Gastroesophageal sphincter (tissue), 3 donors: ENCODE data around the gene TEKTIP1.

Experiments used
- EP300 ChIP-seq: sonication (generic); formaldehyde crosslinking; IDR thresholded peaks from one replicate; pipeline ENCODE4 v1.6.1; 2017; ENCODE audit warnings: antibody characterized with exemption, mild to moderate bottlenecking
- POLR2A ChIP-seq, 2 donors: fragments of 450-650 bp; IDR thresholded peaks; one replicate each; pipeline ENCODE4 v1.6.1; 2017; ENCODE audit warnings: antibody characterized with exemption in 2 of 2, mild to moderate bottlenecking in 2 of 2, moderate library complexity in 1 of 2
- POLR2AphosphoS5 ChIP-seq: sonication (generic); formaldehyde crosslinking; IDR thresholded peaks from one replicate; pipeline ENCODE4 v1.6.1; 2017; ENCODE audit warnings: antibody characterized with exemption
- TF ChIP-seq, protein P1 (sequence below), 4 experiments: fragments of 200-600 bp in 2 of 4; fragments of 450-650 bp in 2 of 4; sonication (generic) in 1 of 4; IDR thresholded peaks; one replicate each; pipeline ENCODE4 v1.5.1; 2017 to 2019; ENCODE audit warnings: antibody characterized with exemption in 4 of 4, mild to moderate bottlenecking in 2 of 4, moderate library complexity in 2 of 4

DNA sequence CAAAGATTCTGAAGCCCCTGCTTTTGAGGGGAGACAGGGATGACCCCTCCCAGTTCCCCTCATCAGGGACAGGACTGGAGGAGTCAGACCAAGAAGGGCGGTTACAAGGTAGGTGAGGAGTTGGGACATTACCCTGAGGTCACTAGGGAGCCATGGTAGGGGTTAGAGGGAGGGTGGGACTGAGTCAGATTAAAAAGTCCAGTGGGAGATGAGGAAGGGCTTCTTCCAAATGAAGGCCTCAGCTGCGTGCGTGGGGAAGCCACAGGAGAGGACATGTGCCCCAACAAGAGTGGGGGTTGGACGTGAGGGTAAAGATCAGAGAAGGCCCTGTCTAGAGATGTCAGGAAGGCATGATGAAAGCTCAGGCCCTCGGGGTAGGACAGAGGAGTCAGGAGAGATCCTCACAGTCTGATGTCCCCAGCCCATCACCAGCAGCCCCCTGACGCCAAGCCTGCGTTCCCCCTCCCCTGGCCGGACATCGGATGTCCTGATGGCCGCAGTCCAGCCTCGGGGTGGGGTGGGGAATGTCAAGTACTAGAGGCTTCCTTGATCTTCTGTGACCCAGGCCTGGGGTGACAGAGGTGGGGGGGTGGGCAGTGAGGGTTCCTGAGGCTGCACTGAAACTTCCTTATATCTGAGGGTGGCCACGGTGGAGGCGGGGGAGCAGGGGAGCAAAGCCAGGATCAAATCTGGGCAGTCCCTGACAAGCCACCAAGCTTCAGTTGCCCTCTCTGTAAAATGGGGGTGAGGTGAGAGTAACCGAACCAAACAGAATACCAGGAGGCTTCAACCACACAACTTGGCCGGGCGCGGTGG is 24.9 kb downstream of the TEKTIP1 start:
- TF ChIP-seq, protein P1, sequence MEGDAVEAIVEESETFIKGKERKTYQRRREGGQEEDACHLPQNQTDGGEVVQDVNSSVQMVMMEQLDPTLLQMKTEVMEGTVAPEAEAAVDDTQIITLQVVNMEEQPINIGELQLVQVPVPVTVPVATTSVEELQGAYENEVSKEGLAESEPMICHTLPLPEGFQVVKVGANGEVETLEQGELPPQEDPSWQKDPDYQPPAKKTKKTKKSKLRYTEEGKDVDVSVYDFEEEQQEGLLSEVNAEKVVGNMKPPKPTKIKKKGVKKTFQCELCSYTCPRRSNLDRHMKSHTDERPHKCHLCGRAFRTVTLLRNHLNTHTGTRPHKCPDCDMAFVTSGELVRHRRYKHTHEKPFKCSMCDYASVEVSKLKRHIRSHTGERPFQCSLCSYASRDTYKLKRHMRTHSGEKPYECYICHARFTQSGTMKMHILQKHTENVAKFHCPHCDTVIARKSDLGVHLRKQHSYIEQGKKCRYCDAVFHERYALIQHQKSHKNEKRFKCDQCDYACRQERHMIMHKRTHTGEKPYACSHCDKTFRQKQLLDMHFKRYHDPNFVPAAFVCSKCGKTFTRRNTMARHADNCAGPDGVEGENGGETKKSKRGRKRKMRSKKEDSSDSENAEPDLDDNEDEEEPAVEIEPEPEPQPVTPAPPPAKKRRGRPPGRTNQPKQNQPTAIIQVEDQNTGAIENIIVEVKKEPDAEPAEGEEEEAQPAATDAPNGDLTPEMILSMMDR (IDR thresholded peaks at IDR 0.05) = no peak
- TF ChIP-seq POLR2AphosphoS5 (no peak), POLR2A (IDR thresholded peaks at IDR 0.05) (no peak), EP300 (no peak)
